ENCODE data around the gene CAPN14. TPM values are rescaled to one million over a fixed set of nuclear protein-coding genes. Genes with fewer than 3 reads are reported as not detected.

Gene CAPN14
- total and polyA plus RNA-seq, 7 donors = 0.16 to 0.27 (median 0.24) TPM; not detected in 3

- Histone ChIP-seq H3K27ac (no peak overlapping the region), H3K9me3 (no peaks in the 10 kb centered on the region), H3K27me3 (no peaks in the 10 kb centered on the region), H3K36me3 (no peaks in the 10 kb centered on the region), H3K4me3 (no peak overlapping the region), H3K4me1 (no peaks in the 10 kb centered on the region)
- intact Hi-C loops (cut with DNase I) = no loop called here
- no peak for DNase-seq
- TF ChIP-seq POLR2A (IDR thresholded peaks at IDR 0.05) = no peak
- TF ChIP-seq CTCF (IDR thresholded peaks at IDR 0.05) = no peak
- no peak for TF ChIP-seq EP300 (IDR thresholded peaks at IDR 0.05)
- no peak for TF ChIP-seq POLR2AphosphoS5 (IDR thresholded peaks at IDR 0.05)
- 88 to 89% methylated on average over 12 of the region's 12 CpGs for WGBS, 2 donors
Observed at GRCh38 chr2:31192851-31193392, 24.4 kb downstream of the CAPN14 start.

DNA sequence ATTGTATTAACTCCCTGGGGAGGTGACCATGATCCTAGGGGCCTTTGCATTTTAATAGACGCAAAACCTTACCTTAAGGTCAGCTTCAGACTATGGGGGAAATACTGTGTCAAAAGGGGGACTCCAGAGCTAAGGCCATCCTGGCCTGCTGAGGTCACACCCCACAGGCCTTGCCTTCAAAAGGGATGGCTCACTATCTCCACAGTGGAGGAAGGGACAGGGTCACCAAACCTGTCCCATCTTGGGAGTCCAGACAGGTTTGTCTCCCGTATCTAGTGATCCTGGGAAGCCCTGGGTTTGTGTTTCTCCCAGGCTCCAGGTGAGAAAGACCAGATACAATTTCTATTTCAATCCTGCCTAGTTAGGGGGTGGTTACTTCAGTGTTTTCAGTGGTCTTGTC is 24.9 kb downstream of the CAPN14 start:
- DNase-seq = no peak
- no peaks in the 10 kb centered on the region for H3K27me3 ChIP-seq
- intact Hi-C loops (cut with DNase I) = no loop called here
- H3K9me3 ChIP-seq = no peaks in the 10 kb centered on the region
- no peaks in the 10 kb centered on the region for H3K4me1 ChIP-seq
- H3K4me3 ChIP-seq = no peak overlapping the region
- no peaks in the 10 kb centered on the region for H3K36me3 ChIP-seq
- H3K27ac ChIP-seq = no peak overlapping the region
- 91 to 96% methylated on average over 2 of the region's 2 CpGs for WGBS, 2 donors
- no peak for TF ChIP-seq POLR2AphosphoS5 (IDR thresholded peaks at IDR 0.05)
- no peak for TF ChIP-seq EP300 (IDR thresholded peaks at IDR 0.05)
- TF ChIP-seq POLR2A (IDR thresholded peaks at IDR 0.05) = no peak
- TF ChIP-seq CTCF (IDR thresholded peaks at IDR 0.05) = no peak

GRCh38 chr2:31191931-31192330 is 25.4 kb downstream of the CAPN14 start:
- TF ChIP-seq EP300 (IDR thresholded peaks at IDR 0.05) (no peak), POLR2A (IDR thresholded peaks at IDR 0.05) (no peak), POLR2AphosphoS5 (IDR thresholded peaks at IDR 0.05) (no peak), CTCF (IDR thresholded peaks at IDR 0.05) (no peak)
- Histone ChIP-seq H3K4me3 (no peak overlapping the region), H3K36me3 (no peaks in the 10 kb centered on the region), H3K9me3 (no peaks in the 10 kb centered on the region), H3K4me1 (no peaks in the 10 kb centered on the region), H3K27me3 (no peaks in the 10 kb centered on the region), H3K27ac (no peak overlapping the region)
- 86 to 95% methylated on average over 11 of the region's 11 CpGs for WGBS, 2 donors
- no peak for DNase-seq
- intact Hi-C loops (cut with DNase I) = no loop called here

DNA sequence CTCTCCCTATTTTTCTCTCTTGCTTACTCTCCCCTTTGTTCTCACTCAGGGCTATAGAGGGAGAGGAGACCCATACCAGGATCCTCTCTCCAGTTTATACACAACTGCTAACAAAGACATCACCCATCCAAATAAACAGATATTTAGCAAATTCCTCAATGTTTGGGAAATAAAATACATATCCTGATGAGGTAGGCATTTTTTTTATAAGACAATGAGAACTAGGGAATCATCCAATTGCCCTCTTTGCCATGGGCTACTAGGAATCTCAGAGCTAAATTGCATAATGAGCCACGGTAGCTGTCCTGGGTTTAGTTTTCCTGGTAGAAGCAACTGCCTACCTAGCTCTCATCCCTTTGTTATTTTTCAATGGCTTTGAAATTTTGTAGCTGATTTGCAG is 27.1 kb downstream of the CAPN14 start:
- Histone ChIP-seq H3K36me3 (no peaks in the 10 kb centered on the region), H3K9me3 (no peaks in the 10 kb centered on the region), H3K4me1 (no peaks in the 10 kb centered on the region), H3K27me3 (no peaks in the 10 kb centered on the region), H3K27ac (no peak overlapping the region), H3K4me3 (no peak overlapping the region)
- 43 to 73% methylated on average over 1 of the region's 1 CpG for WGBS, 2 donors
- DNase-seq = no peak
- intact Hi-C loops (cut with DNase I) = no loop called here
- TF ChIP-seq POLR2AphosphoS5 (IDR thresholded peaks at IDR 0.05) = no peak
- TF ChIP-seq CTCF (IDR thresholded peaks at IDR 0.05) = no peak
- no peak for TF ChIP-seq POLR2A (IDR thresholded peaks at IDR 0.05)
- no peak for TF ChIP-seq EP300 (IDR thresholded peaks at IDR 0.05)

GRCh38 chr2:31189141-31189540 is 28.2 kb downstream of the CAPN14 start:
- H3K4me3 ChIP-seq = no peak overlapping the region

More at GRCh38 chr2:31189141-31189540, 28.2 kb downstream of the CAPN14 start:
- WGBS, 2 donors = 72 to 86% methylated on average over 4 of the region's 4 CpGs
- intact Hi-C loops (cut with DNase I) = no loop called here
- Histone ChIP-seq H3K4me1 (no peaks in the 10 kb centered on the region), H3K27ac (no peak overlapping the region), H3K27me3 (no peaks in the 10 kb centered on the region), H3K36me3 (no peaks in the 10 kb centered on the region), H3K9me3 (no peaks in the 10 kb centered on the region)
- DNase-seq = no peak
- no peak for TF ChIP-seq EP300 (IDR thresholded peaks at IDR 0.05)

All from sigmoid colon (tissue), 7 donors.